ENCODE data around the gene TRIM43.
"Not testable (repeated sequence)": the region's sequence is repeated elsewhere in the genome, so short reads cannot be mapped to it uniquely, and the experiment has no call there.

TRIM43 gene

GRCh38 chr2:95591701-95592100 lies at the start of gene TRIM43:
Gene TRIM43 (plus strand): TSS chr2:95592001. CDS start chr2:95594024, 2,023 bp downstream.
- DNase-seq = not testable (repeated sequence)

GRCh38 chr2:95551055-95551568 lies 40.7 kb upstream of the TRIM43 start:
- no peak for DNase-seq

- DNase-seq = peak; percentile 52
These were observed 38.9 kb upstream of the TRIM43 start for GRCh38 chr2:95552911-95553310.

GRCh38 chr2:95569170-95569569 lies 22.6 kb upstream of the TRIM43 start:
- DNase-seq = no peak

GRCh38 chr2:95573866-95574265 lies 17.9 kb upstream of the TRIM43 start:
- DNase-seq = no peak

- no peak for DNase-seq
These were observed 17.3 kb upstream of the TRIM43 start for GRCh38 chr2:95574506-95574905.

- DNase-seq = no peak
These were observed 15.9 kb upstream of the TRIM43 start for GRCh38 chr2:95575857-95576256.

- no peak for DNase-seq
These were observed 13.3 kb upstream of the TRIM43 start for GRCh38 chr2:95578539-95578938.

GRCh38 chr2:95583545-95583944 lies 8.3 kb upstream of the TRIM43 start:
- not testable (repeated sequence) for DNase-seq

GRCh38 chr2:95584321-95584720 lies 7.5 kb upstream of the TRIM43 start:
- DNase-seq = not testable (repeated sequence)

GRCh38 chr2:95589777-95590536 lies 1.8 kb upstream of the TRIM43 start:
- DNase-seq = not testable (repeated sequence)

- not testable (repeated sequence) for DNase-seq
These were observed 1.2 kb downstream of the TRIM43 start for GRCh38 chr2:95592973-95593372.

- DNase-seq = not testable (repeated sequence)
These were observed 3.2 kb downstream of the TRIM43 start for GRCh38 chr2:95595012-95595411.

- not testable (repeated sequence) for DNase-seq
These were observed 9.5 kb downstream of the TRIM43 start for GRCh38 chr2:95601301-95601700.

GRCh38 chr2:95602146-95602545 lies 10.3 kb downstream of the TRIM43 start:
- not testable (repeated sequence) for DNase-seq

GRCh38 chr2:95608356-95608755 lies 16.6 kb downstream of the TRIM43 start:
- not testable (repeated sequence) for DNase-seq

GRCh38 chr2:95609764-95610163 lies 18.0 kb downstream of the TRIM43 start:
- DNase-seq = not testable (repeated sequence)

GRCh38 chr2:95613048-95613447 lies 21.2 kb downstream of the TRIM43 start:
- not testable (repeated sequence) for DNase-seq

- not testable (repeated sequence) for DNase-seq
These were observed 30.9 kb downstream of the TRIM43 start for GRCh38 chr2:95622728-95623127.

- not testable (repeated sequence) for DNase-seq
These were observed 39.2 kb downstream of the TRIM43 start for GRCh38 chr2:95630987-95631386.

- not testable (repeated sequence) for DNase-seq
These were observed 41.9 kb downstream of the TRIM43 start for GRCh38 chr2:95633626-95634259.

- not testable (repeated sequence) for DNase-seq
These were observed 48.9 kb downstream of the TRIM43 start for GRCh38 chr2:95640515-95641288.

- not testable (repeated sequence) for DNase-seq
These were observed 49.4 kb downstream of the TRIM43 start for GRCh38 chr2:95641289-95641575.
